ENCODE data around the gene GNG11. TPM values are rescaled to one million over a fixed set of nuclear protein-coding genes. Genes with fewer than 3 reads are reported as not detected.

The GNG11 gene
- total RNA-seq, 1 experiment from 2014 or later: 4.4 TPM

- H3K36me3 ChIP-seq (ENCODE audit: low read depth): no peaks in the 10 kb centered on the region
- intact Hi-C loops (cut with micrococcal nuclease; ENCODE audit: unreplicated experiment): no loop called here
- DNase-seq: no peak
- H3K4me3 ChIP-seq: no peak overlapping the region
- H4K20me1 ChIP-seq (ENCODE audit: insufficient read depth): no peaks in the 10 kb centered on the region
- ChIA-PET POLR2A (ENCODE audit: unreplicated experiment) (no interaction called here), CTCF (no interaction called here)
- no peak overlapping the region for H2AFZ ChIP-seq
- no peaks in the 10 kb centered on the region; the same call in 1 of the 2 replicates for H3K4me1 ChIP-seq (replicated peaks; ENCODE audit: insufficient read depth)
- H3K4me2 ChIP-seq: no peak overlapping the region
- no peaks in the 10 kb centered on the region for H3K79me2 ChIP-seq (ENCODE audit: low read depth)
- no peaks in the 10 kb centered on the region for H3K9me2 ChIP-seq (ENCODE audit: insufficient read depth)
- BruUV-seq (replicated peaks): no TSS peak
- no peaks in the 10 kb centered on the region for H3K27me3 ChIP-seq (ENCODE audit: insufficient read depth, low read depth)
- TF ChIP-seq EZH2 (IDR thresholded peaks at IDR 0.05; ENCODE audit: low read depth): no peak
- TF ChIP-seq, protein P1, sequence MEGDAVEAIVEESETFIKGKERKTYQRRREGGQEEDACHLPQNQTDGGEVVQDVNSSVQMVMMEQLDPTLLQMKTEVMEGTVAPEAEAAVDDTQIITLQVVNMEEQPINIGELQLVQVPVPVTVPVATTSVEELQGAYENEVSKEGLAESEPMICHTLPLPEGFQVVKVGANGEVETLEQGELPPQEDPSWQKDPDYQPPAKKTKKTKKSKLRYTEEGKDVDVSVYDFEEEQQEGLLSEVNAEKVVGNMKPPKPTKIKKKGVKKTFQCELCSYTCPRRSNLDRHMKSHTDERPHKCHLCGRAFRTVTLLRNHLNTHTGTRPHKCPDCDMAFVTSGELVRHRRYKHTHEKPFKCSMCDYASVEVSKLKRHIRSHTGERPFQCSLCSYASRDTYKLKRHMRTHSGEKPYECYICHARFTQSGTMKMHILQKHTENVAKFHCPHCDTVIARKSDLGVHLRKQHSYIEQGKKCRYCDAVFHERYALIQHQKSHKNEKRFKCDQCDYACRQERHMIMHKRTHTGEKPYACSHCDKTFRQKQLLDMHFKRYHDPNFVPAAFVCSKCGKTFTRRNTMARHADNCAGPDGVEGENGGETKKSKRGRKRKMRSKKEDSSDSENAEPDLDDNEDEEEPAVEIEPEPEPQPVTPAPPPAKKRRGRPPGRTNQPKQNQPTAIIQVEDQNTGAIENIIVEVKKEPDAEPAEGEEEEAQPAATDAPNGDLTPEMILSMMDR (conservative IDR thresholded peaks at IDR 0.05): no peak
- no peaks in the 10 kb centered on the region; the same call in 1 of the 2 replicates for H3F3A ChIP-seq (ENCODE audit: insufficient read depth, low read depth)
- no peak overlapping the region for H3K27ac ChIP-seq
- no peaks in the 10 kb centered on the region for H3K9me3 ChIP-seq (ENCODE audit: insufficient read depth, low read depth)
These were observed 2.4 kb downstream of the GNG11 start for GRCh38 chr7:93923942-93924341.

- Histone ChIP-seq H3K4me1 (replicated peaks; ENCODE audit: insufficient read depth) (no peaks in the 10 kb centered on the region), H3K9me2 (ENCODE audit: insufficient read depth) (no peaks in the 10 kb centered on the region), H3K79me2 (ENCODE audit: low read depth) (no peaks in the 10 kb centered on the region), H3K36me3 (ENCODE audit: low read depth) (no peaks in the 10 kb centered on the region), H3K27me3 (ENCODE audit: insufficient read depth, low read depth) (no peaks in the 10 kb centered on the region), H3K27ac (no peak overlapping the region), H3K4me3 (no peak overlapping the region), H2AFZ (no peak overlapping the region), H3K4me2 (no peak overlapping the region), H4K20me1 (ENCODE audit: insufficient read depth) (no peaks in the 10 kb centered on the region), H3F3A (ENCODE audit: insufficient read depth, low read depth) (no peaks in the 10 kb centered on the region), H3K9me3 (ENCODE audit: insufficient read depth, low read depth) (no peaks in the 10 kb centered on the region)
- DNase-seq: no peak
- no TSS peak for BruUV-seq (replicated peaks)
- POLR2A ChIA-PET (ENCODE audit: unreplicated experiment): no interaction called here
- TF ChIP-seq EZH2 (IDR thresholded peaks at IDR 0.05; ENCODE audit: low read depth): no peak
- TF ChIP-seq, protein P1 (conservative IDR thresholded peaks at IDR 0.05): no peak
- CTCF ChIA-PET: no interaction called here
- intact Hi-C loops (cut with micrococcal nuclease; ENCODE audit: unreplicated experiment): no loop called here
These were observed 5.3 kb downstream of the GNG11 start for GRCh38 chr7:93926800-93927199.

DNA sequence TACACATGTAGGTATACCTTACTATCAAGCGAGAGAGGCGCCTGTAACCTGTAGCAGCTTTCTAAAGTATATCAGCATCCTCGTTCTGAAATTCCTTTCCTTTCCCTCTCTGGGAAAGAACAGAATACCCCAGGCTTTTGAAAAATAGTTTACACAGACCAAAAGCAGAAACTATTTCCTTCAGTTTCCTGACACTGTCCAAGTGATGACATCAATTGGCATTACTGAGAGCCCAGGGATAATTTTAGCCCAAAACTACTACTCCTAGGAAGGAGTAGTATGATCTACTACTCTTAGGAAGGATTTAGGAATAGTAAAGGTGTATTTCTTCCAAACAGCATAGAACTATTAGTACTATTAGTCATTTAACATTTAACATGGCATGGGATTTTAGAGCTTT, 6.0 kb downstream of the GNG11 start:
- Histone ChIP-seq H3K27me3 (ENCODE audit: insufficient read depth, low read depth) (no peaks in the 10 kb centered on the region), H3F3A (ENCODE audit: insufficient read depth, low read depth) (no peaks in the 10 kb centered on the region), H3K79me2 (ENCODE audit: low read depth) (no peaks in the 10 kb centered on the region), H3K9me3 (ENCODE audit: insufficient read depth, low read depth) (no peaks in the 10 kb centered on the region), H3K4me1 (replicated peaks; ENCODE audit: insufficient read depth) (no peaks in the 10 kb centered on the region), H3K4me2 (no peak overlapping the region), H4K20me1 (ENCODE audit: insufficient read depth) (no peaks in the 10 kb centered on the region), H3K27ac (no peak overlapping the region), H3K4me3 (no peak overlapping the region), H3K36me3 (ENCODE audit: low read depth) (no peaks in the 10 kb centered on the region), H2AFZ (no peak overlapping the region), H3K9me2 (ENCODE audit: insufficient read depth) (no peaks in the 10 kb centered on the region)
- intact Hi-C loops (cut with micrococcal nuclease; ENCODE audit: unreplicated experiment): no loop called here
- POLR2A ChIA-PET (ENCODE audit: unreplicated experiment): no interaction called here
- no peak for DNase-seq
- TF ChIP-seq, protein P1 (conservative IDR thresholded peaks at IDR 0.05): no peak
- TF ChIP-seq EZH2 (IDR thresholded peaks at IDR 0.05; ENCODE audit: low read depth): no peak
- CTCF ChIA-PET: no interaction called here
- BruUV-seq (replicated peaks): no TSS peak
